HepG2 (cell line): ENCODE measurements around the gene RTP2. TPM values are rescaled to one million over a fixed set of nuclear protein-coding genes. Genes with fewer than 3 reads are reported as not detected.
A peak's percentile ranks its signal among the peaks of the same experiment; 100 is the strongest.

Experiments used
- ATAC-seq: fragments of 200-7000 bp; cut with Tn5 transposase; 3 replicates; pipeline ENCODE4 v1.9.1; 2020; ENCODE audit warnings: mild to moderate bottlenecking, moderate library complexity
- BruUV-seq: library from RNA; stranded (reverse); fragments of 400-500 nt; replicated peaks from 2 replicates; lab custom pipeline; 2021; lab: Mats Ljungman, UMichigan
- CTCF ChIA-PET: fragments of 300-600 bp; formaldehyde crosslinking; extraction: SDS; loops from one replicate; lab custom pipeline; 2021; ENCODE audit warnings: low total read pairs, inconsistent platforms, low intra/inter-chr PET ratio; lab: Yijun Ruan, JAX
- POLR2A ChIA-PET: fragments of 350-600 bp; sonication (Branson Sonifier 250); formaldehyde crosslinking; loops from one replicate; lab custom pipeline; 2020; ENCODE audit warnings: antibody characterized with exemption, inconsistent platforms; lab: Yijun Ruan, JAX
- DNase-seq: peaks from one replicate; pipeline ENCODE4 v3.0.0-alpha.2; 2015; ENCODE audit warnings: low spot score
- FAIRE-seq: peaks from 3 replicates; lab custom pipeline; 2011; peaks lifted over from hg19 to GRCh38; lab: Jason Lieb, UNC
- H2AFZ ChIP-seq: one replicate; pipeline ENCODE4 v1.6.1; 2011; ENCODE audit warnings: low read length, inconsistent platforms
- H3K27ac ChIP-seq: fragments of 300-600 bp; 3 replicates; pipeline ENCODE4 v1.8.0; 2011; ENCODE audit warnings: mixed run types, mild to moderate bottlenecking, mixed read lengths, low read length, inconsistent platforms; ENCODE audit not compliant: insufficient read depth; ENCODE audit errors: extremely low read length
- H3K27me3 ChIP-seq, 2 experiments: fragments of 200-600 bp in 1 of 2; 2 replicates in 1 of 2; 3 replicates in 1 of 2; pipeline versions ENCODE4 v1.6.0 to v1.8.0; 2011; ENCODE audit warnings: low read length in 2 of 2, mild to moderate bottlenecking in 2 of 2, moderate library complexity in 2 of 2, inconsistent platforms in 1 of 2; ENCODE audit not compliant: insufficient read depth in 2 of 2, control insufficient read depth in 1 of 2
- H3K36me3 ChIP-seq, 2 experiments: fragments of 200-600 bp in 1 of 2; replicated peaks in 1 of 2; 2 replicates in 1 of 2; 3 replicates in 1 of 2; pipeline versions ENCODE4 v1.5.1 to v1.8.0; 2011; ENCODE audit warnings: low read length in 2 of 2, inconsistent platforms in 1 of 2; ENCODE audit not compliant: insufficient read depth in 2 of 2, control insufficient read depth in 1 of 2
- H3K4me1 ChIP-seq: 2 replicates; pipeline ENCODE4 v1.5.1; 2012; ENCODE audit warnings: low read length, inconsistent platforms; ENCODE audit not compliant: insufficient read depth
- H3K4me2 ChIP-seq: 2 replicates; pipeline ENCODE4 v1.6.0; 2011; ENCODE audit warnings: low read depth, low read length, inconsistent platforms
- H3K4me3 ChIP-seq, 3 experiments: fragments of 200-600 bp in 1 of 3; sonication (generic), shearing (Covaris generic) in 1 of 3; replicated peaks in 1 of 3; 2 replicates each; pipeline ENCODE4 v1.5.1; 2011 to 2016; ENCODE audit warnings: low read length in 3 of 3, inconsistent platforms in 2 of 3, low read depth in 2 of 3, mild to moderate bottlenecking in 2 of 3, control low read depth in 1 of 3, mixed read lengths in 1 of 3; ENCODE audit not compliant: insufficient read depth in 1 of 3
- H3K79me2 ChIP-seq: one replicate; pipeline ENCODE4 v1.6.1; 2011; ENCODE audit warnings: low read length, inconsistent platforms; ENCODE audit not compliant: insufficient read depth
- H3K9ac ChIP-seq: 2 replicates; pipeline ENCODE4 v1.6.0; 2011; ENCODE audit warnings: mild to moderate bottlenecking, low read depth, low read length, inconsistent platforms; ENCODE audit not compliant: insufficient read depth
- H3K9me3 ChIP-seq: 2 replicates; pipeline ENCODE4 v1.5.1; 2012; ENCODE audit warnings: mild to moderate bottlenecking, low read length
- H4K20me1 ChIP-seq: 2 replicates; pipeline ENCODE4 v1.6.0; 2011; ENCODE audit warnings: inconsistent platforms, mild to moderate bottlenecking, low read length, moderate library complexity; ENCODE audit not compliant: insufficient read depth
- BCLAF1 ChIP-seq: fragments of 450-650 bp; IDR thresholded peaks from 2 replicates; pipeline ENCODE4 v1.6.1; 2017; ENCODE audit warnings: mild to moderate bottlenecking
- RBM22 ChIP-seq: fragments of 200-400 bp; formaldehyde crosslinking; optimal IDR thresholded peaks from 2 replicates; pipeline ENCODE3; 2017; ENCODE audit warnings: mild to moderate bottlenecking, low read length, moderate library complexity
- SRSF1 ChIP-seq: fragments of 200-400 bp; formaldehyde crosslinking; optimal IDR thresholded peaks from 2 replicates; pipeline ENCODE3; 2017; ENCODE audit warnings: mild to moderate bottlenecking, low read depth, low read length, moderate library complexity
- TBP ChIP-seq: sonication (generic); formaldehyde crosslinking; IDR thresholded peaks from 2 replicates; pipeline ENCODE4 v1.5.0; 2020; ENCODE audit warnings: missing genetic modification reagents
- TP53 ChIP-seq: sonication (generic); formaldehyde crosslinking; conservative IDR thresholded peaks from 2 replicates; pipeline ENCODE4 v1.4.0; 2020; ENCODE audit warnings: missing genetic modification reagents
- ZBTB20 ChIP-seq: sonication (generic); formaldehyde crosslinking; IDR thresholded peaks from 2 replicates; pipeline ENCODE4 v1.8.1; 2023; ENCODE audit warnings: missing genetic modification reagents, low read depth, mild to moderate bottlenecking, borderline replicate concordance
- ZBTB43 ChIP-seq: sonication (generic); formaldehyde crosslinking; conservative IDR thresholded peaks from 2 replicates; pipeline ENCODE4 v1.4.0; 2020; ENCODE audit warnings: missing genetic modification reagents
- ZNF496 ChIP-seq: sonication (generic); formaldehyde crosslinking; IDR thresholded peaks from 2 replicates; pipeline ENCODE4 v1.8.1; 2023; ENCODE audit warnings: mild to moderate bottlenecking, moderate library complexity, missing genetic modification reagents; ENCODE audit not compliant: insufficient replicate concordance
- ZNF577 ChIP-seq: sonication (generic); formaldehyde crosslinking; IDR thresholded peaks from 2 replicates; pipeline ENCODE4 v1.4.0; 2020; ENCODE audit warnings: mild to moderate bottlenecking, low read depth, missing genetic modification reagents, borderline replicate concordance
- WGBS: methylation state at CpG from one replicate; pipeline ENCODE4 v1.1.6; 2017; ENCODE audit warnings: low lambda C conversion rate; 5-methylcytosine and 5-hydroxymethylcytosine counted together
- in situ Hi-C: cut with HindIII; loops from 2 replicates; pipeline ENCODE4 v1.10.0; 2017; ENCODE audit warnings: low pct_unique_long_range_greater_than_20kb; ENCODE audit not compliant: extremely low pct_ligation_motif_present
- intact Hi-C: fragments of 100-400 bp; cut with micrococcal nuclease; formaldehyde crosslinking; loops from one replicate; pipeline ENCODE4 v1.10.0; 2022; ENCODE audit not compliant: unreplicated experiment
- polyA plus RNA-seq, 8 experiments: library from polyadenylated mRNA; depleted of rRNA in 3 of 8; stranded (reverse) in 7 of 8; unstranded in 1 of 8; fragments of >200 nt; fragmentation: Illumina TruSeq in 4 of 8; extraction: Trizol in 4 of 8; gene quantifications; 2 replicates each; pipeline versions ENCODE4 v1.2.1 to v1.2.3, GENCODE V29; 2011 to 2016; ENCODE audit warnings: low read depth in 4 of 8, missing spikeins in 1 of 8, mixed read lengths in 1 of 8; ENCODE audit not compliant: insufficient read depth in 1 of 8
- total RNA-seq, 5 experiments: library from RNA; depleted of rRNA; stranded (reverse); fragments of >200 nt; fragmentation: Illumina TruSeq; extraction: Trizol; gene quantifications; 2 replicates each; pipeline ENCODE4 v1.2.3, GENCODE V29; 2016; ENCODE audit warnings: low read depth in 1 of 5
- TF ChIP-seq, protein P1 (sequence below): sonication (generic); formaldehyde crosslinking; IDR thresholded peaks from 2 replicates; pipeline ENCODE4 v1.4.0; 2020; ENCODE audit warnings: missing genetic modification reagents, borderline replicate concordance

The RTP2 gene
- total and polyA plus RNA-seq, 2 of the 13 experiments (the other 11 are each of a cell fraction or from before 2014, with no cell fraction given), result not detected

GRCh38 chr3:187725653-187726370 is 23.5 kb upstream of the RTP2 start:
- DNase-seq (no peak), FAIRE-seq (no peak)
- H3K9me3 ChIP-seq, result no peaks in the 10 kb centered on the region
- ChIA-PET POLR2A (no interaction called here), CTCF (no interaction called here)
- intact Hi-C loops, result no loop called here
- H3K36me3 ChIP-seq, result peaks cover 61 to 90% of the 10 kb centered on the region in 2 experiments
- BruUV-seq, result no TSS peak
- H3K9ac ChIP-seq, result no peak overlapping the region
- no peak overlapping the region for H2AFZ ChIP-seq
- no peak for TF ChIP-seq ZBTB43 (CRISPR knock-in tag)
- TF ChIP-seq SRSF1, result no peak
- no peak for TF ChIP-seq TBP (CRISPR knock-in tag)
- TF ChIP-seq RBM22, result peak; percentile 56
- TF ChIP-seq, all 625 proteins: peak for 1
- no peak for ATAC-seq
- Histone ChIP-seq H4K20me1 (peaks cover 18% of the 10 kb centered on the region; the same call in 1 of the 2 replicates), H3K4me1 (peaks cover 12% of the 10 kb centered on the region), H3K4me2 (no peak overlapping the region), H3K79me2 (no peaks in the 10 kb centered on the region), H3K27ac (no peak overlapping the region), H3K4me3 (no peak overlapping the region), H3K27me3 (no peaks in the 10 kb centered on the region)
- 96% methylated on average over 7 of the region's 7 CpGs for WGBS
- in situ Hi-C loops, result loop anchor here (25.0 kb wide), 3 partner anchors 686 to 1011 kb away; no protein-coding TSS in a partner anchor

GRCh38 chr3:187725224-187725623 is 22.9 kb upstream of the RTP2 start:
- intact Hi-C loops (no loop called here), in situ Hi-C loops (loop anchor here (25.0 kb wide), 3 partner anchors 687 to 1012 kb away; no protein-coding TSS in a partner anchor)
- Histone ChIP-seq H3K36me3 (peaks cover 57 to 84% of the 10 kb centered on the region in 2 experiments), H3K4me2 (no peak overlapping the region), H4K20me1 (peaks cover 14% of the 10 kb centered on the region; the same call in 1 of the 2 replicates), H3K79me2 (no peaks in the 10 kb centered on the region), H2AFZ (no peak overlapping the region), H3K4me1 (peaks cover 18% of the 10 kb centered on the region), H3K4me3 (no peak overlapping the region), H3K9ac (no peak overlapping the region), H3K27ac (no peak overlapping the region), H3K9me3 (no peaks in the 10 kb centered on the region), H3K27me3 (no peaks in the 10 kb centered on the region)
- ATAC-seq (no peak), DNase-seq (no peak), FAIRE-seq (no peak)
- ChIA-PET CTCF (no interaction called here), POLR2A (no interaction called here)
- BruUV-seq, result no TSS peak
- 95% methylated on average over 22 of the region's 22 CpGs for WGBS
- TF ChIP-seq ZBTB20 (no peak), ZNF496 (CRISPR knock-in tag) (no peak), ZNF577 (no peak), TP53 (CRISPR knock-in tag) (no peak), BCLAF1 (no peak)
- TF ChIP-seq, protein P1, sequence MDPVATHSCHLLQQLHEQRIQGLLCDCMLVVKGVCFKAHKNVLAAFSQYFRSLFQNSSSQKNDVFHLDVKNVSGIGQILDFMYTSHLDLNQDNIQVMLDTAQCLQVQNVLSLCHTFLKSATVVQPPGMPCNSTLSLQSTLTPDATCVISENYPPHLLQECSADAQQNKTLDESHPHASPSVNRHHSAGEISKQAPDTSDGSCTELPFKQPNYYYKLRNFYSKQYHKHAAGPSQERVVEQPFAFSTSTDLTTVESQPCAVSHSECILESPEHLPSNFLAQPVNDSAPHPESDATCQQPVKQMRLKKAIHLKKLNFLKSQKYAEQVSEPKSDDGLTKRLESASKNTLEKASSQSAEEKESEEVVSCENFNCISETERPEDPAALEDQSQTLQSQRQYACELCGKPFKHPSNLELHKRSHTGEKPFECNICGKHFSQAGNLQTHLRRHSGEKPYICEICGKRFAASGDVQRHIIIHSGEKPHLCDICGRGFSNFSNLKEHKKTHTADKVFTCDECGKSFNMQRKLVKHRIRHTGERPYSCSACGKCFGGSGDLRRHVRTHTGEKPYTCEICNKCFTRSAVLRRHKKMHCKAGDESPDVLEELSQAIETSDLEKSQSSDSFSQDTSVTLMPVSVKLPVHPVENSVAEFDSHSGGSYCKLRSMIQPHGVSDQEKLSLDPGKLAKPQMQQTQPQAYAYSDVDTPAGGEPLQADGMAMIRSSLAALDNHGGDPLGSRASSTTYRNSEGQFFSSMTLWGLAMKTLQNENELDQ (CRISPR knock-in tag), result no peak
